Mesothelial cell of epicardium (in vitro differentiated cells): ENCODE measurements around the gene FRMPD4. TPM values are rescaled to one million over a fixed set of nuclear protein-coding genes. Genes with fewer than 3 reads are reported as not detected.

Experiments used
- DNase-seq, 2 experiments: peaks; one replicate each; pipeline ENCODE4 v3.0.0; 2021; ENCODE audit warnings: low spot score in 2 of 2; ENCODE audit not compliant: unreplicated experiment in 2 of 2
- H3K27ac Mint-ChIP-seq: 2 replicates; pipeline ENCODE4 v1.8.0; 2021; ENCODE audit warnings: mixed read lengths
- H3K27me3 Mint-ChIP-seq: 2 replicates; pipeline ENCODE4 v1.8.0; 2021; ENCODE audit warnings: low read depth, mixed read lengths
- H3K36me3 Mint-ChIP-seq: 2 replicates; pipeline ENCODE4 v1.8.0; 2021; ENCODE audit warnings: mixed read lengths
- H3K4me1 Mint-ChIP-seq: 2 replicates; pipeline ENCODE4 v1.8.0; 2021; ENCODE audit warnings: mixed read lengths
- H3K4me3 Mint-ChIP-seq: 2 replicates; pipeline ENCODE4 v1.8.0; 2021; ENCODE audit warnings: mild to moderate bottlenecking, moderate library complexity, mixed read lengths
- H3K9me3 Mint-ChIP-seq: 2 replicates; pipeline ENCODE4 v1.8.0; 2021; ENCODE audit warnings: mixed read lengths
- CTCF ChIP-seq: fragments of 200-600 bp; sonication (generic); IDR thresholded peaks from one replicate; pipeline ENCODE4 v1.5.0; 2021; ENCODE audit warnings: antibody characterized with exemption; ENCODE audit not compliant: unreplicated experiment
- total RNA-seq: library from RNA; stranded (reverse); gene quantifications from 3 replicates; pipeline ENCODE4 v1.2.1, GENCODE V29; 2021

The FRMPD4 gene
- total RNA-seq, 1 donor from 2014 or later = not detected

DNA sequence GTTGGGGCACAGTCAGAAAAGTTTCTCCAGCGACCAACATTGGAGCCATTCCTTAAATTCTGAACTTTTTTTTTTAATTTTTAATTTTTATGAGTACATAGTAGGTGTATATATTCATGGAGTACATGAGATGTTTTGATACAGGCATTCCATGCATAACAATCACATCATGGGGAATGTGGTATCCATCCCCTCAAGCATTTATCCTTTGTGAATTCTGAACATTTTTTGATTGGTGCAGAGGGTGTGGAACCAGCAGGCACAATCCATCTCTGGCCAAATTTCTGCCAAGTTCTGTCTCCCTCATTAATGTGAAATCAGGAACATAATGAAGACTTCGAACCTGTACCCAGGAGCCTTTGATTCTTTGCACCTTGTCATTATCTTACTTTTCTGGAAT is 267.0 kb downstream of the FRMPD4 start:
- Mint-ChIP-seq H3K9me3 (peaks cover 54% of the 10 kb centered on the region), H3K4me3 (no peak overlapping the region)

DNA sequence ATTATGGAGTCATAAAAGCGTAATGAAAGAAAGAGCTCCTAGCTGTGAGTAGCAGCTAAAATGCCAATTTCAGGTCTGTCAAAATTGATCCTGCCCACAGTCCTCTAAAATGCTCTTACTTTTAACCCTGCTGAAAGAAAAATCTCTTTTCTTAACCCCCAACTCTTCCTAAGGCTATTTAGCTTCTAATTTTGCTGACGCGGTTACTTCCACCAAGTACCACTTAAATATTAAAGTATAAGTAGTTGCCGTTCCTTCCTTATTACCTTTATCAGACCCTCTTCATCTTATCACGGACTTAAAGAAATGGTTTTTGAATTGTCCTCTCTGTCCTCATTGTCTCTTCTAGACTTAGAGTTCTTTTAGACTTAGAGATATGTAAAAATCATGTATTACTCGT is 272.2 kb downstream of the FRMPD4 start:
- TF ChIP-seq CTCF = no peak
- H3K27ac Mint-ChIP-seq = no peak overlapping the region
- H3K4me3 Mint-ChIP-seq = no peak overlapping the region
- H3K27me3 Mint-ChIP-seq = peaks cover 3% of the 10 kb centered on the region
- no peak for DNase-seq
- H3K4me1 Mint-ChIP-seq = no peaks in the 10 kb centered on the region
- peaks cover 35% of the 10 kb centered on the region for H3K9me3 Mint-ChIP-seq
- no peaks in the 10 kb centered on the region for H3K36me3 Mint-ChIP-seq

More for the DNA sequence above, 267.0 kb downstream of the FRMPD4 start:
- Mint-ChIP-seq H3K4me1 (no peaks in the 10 kb centered on the region), H3K27me3 (peaks cover 5% of the 10 kb centered on the region), H3K27ac (no peak overlapping the region), H3K36me3 (no peaks in the 10 kb centered on the region)
- no peak for DNase-seq
- TF ChIP-seq CTCF = no peak

- no peak for DNase-seq
- H3K4me1 Mint-ChIP-seq = no peaks in the 10 kb centered on the region
- H3K27me3 Mint-ChIP-seq = peaks cover 3% of the 10 kb centered on the region
- no peak overlapping the region for H3K4me3 Mint-ChIP-seq
- H3K9me3 Mint-ChIP-seq = peaks cover 37% of the 10 kb centered on the region
- H3K27ac Mint-ChIP-seq = no peak overlapping the region
- TF ChIP-seq CTCF = no peak
- H3K36me3 Mint-ChIP-seq = no peaks in the 10 kb centered on the region
Observed at GRCh38 chrX:12411831-12412230, 273.6 kb downstream of the FRMPD4 start.

GRCh38 chrX:12412561-12412960 is 274.3 kb downstream of the FRMPD4 start:
- Mint-ChIP-seq H3K9me3 (peaks cover 33% of the 10 kb centered on the region), H3K36me3 (no peaks in the 10 kb centered on the region), H3K4me1 (no peaks in the 10 kb centered on the region), H3K27ac (no peak overlapping the region), H3K27me3 (peaks cover 3% of the 10 kb centered on the region), H3K4me3 (no peak overlapping the region)
- TF ChIP-seq CTCF = no peak
- DNase-seq = no peak

DNA sequence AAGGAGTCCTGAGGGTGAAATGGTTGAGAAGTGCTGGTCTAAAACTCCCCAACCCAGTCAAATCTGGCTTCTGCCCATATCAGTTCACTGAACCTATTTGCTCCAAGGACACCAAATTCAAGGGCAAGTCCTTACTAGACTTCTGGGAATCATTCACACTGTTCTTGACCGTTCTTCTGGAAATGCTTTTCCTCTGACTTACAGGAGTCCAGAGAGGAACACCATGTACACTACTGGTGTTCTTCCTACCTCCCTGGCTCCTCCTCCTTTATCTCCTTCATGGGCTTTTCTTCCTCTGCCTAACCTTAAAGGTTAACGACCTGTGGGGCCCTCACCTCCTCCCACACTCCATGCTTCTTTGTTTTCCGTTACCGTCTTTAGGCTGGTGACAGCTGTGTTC is 281.3 kb downstream of the FRMPD4 start:
- Mint-ChIP-seq H3K27me3 (no peaks in the 10 kb centered on the region), H3K9me3 (peaks cover 39% of the 10 kb centered on the region), H3K4me1 (peaks cover 2% of the 10 kb centered on the region), H3K36me3 (no peaks in the 10 kb centered on the region), H3K27ac (no peak overlapping the region), H3K4me3 (no peak overlapping the region)
- DNase-seq = no peak
- TF ChIP-seq CTCF = no peak

DNA sequence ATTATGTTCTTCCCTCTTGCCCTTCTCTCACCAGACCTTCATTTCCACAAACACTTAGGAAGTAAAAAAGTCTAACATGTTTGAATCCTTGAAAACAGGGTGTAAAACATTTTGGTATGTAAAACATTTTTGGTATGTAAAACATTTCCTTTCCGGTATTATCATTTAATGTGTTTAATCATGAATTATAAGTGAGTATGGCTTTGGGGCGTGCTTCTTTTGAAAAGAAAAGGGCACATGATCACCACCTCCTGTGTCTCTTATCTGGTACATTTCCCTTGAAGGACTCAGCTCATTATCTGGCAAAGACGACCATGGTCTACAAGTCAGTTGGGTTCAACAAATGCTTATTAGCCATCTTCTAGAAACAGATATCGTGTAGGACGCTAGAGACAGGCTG is 283.6 kb downstream of the FRMPD4 start:
- Mint-ChIP-seq H3K9me3 (peaks cover 46% of the 10 kb centered on the region), H3K27me3 (no peaks in the 10 kb centered on the region), H3K4me1 (peaks cover 2% of the 10 kb centered on the region), H3K27ac (no peak overlapping the region), H3K4me3 (no peak overlapping the region), H3K36me3 (no peaks in the 10 kb centered on the region)
- TF ChIP-seq CTCF = no peak
- DNase-seq = no peak
